ENCODE data around the gene STXBP5.

GRCh38 chr6:147325557-147325956, 121.3 kb downstream of the STXBP5 start:
- TF ChIP-seq POLR2A (IDR thresholded peaks at IDR 0.05) (no peak), CTCF (IDR thresholded peaks at IDR 0.05) (no peak)

All from ovary (tissue), 3 donors.